Measurements from ENCODE around the gene C6orf62.

GRCh38 chr6:24761193-24761835, 42.4 kb upstream of the C6orf62 start:
- TF ChIP-seq CTCF (conservative IDR thresholded peaks at IDR 0.05; ENCODE audit: low read depth, low read length) (no peak), MAFK (IDR thresholded peaks at IDR 0.05; ENCODE audit: low read depth, low read length) (no peak), CHD1 (IDR thresholded peaks at IDR 0.05; ENCODE audit: low read depth, low read length) (no peak), POLR2A (IDR thresholded peaks at IDR 0.05; ENCODE audit: low read depth, low read length) (no peak), RFX5 (IDR thresholded peaks at IDR 0.05; ENCODE audit: low read depth, low read length) (no peak), BHLHE40 (IDR thresholded peaks at IDR 0.05; ENCODE audit: low read depth, low read length) (no peak)

Measured in IMR-90 (cell line).